HEK293T (cell line): ENCODE results near the gene ZNF70.

Experiments used
- CTBP1 ChIP-seq: fragments of 450-650 bp; IDR thresholded peaks from 2 replicates; pipeline ENCODE4 v1.6.1; 2016; ENCODE audit warnings: borderline replicate concordance
- FOXM1 ChIP-seq: fragments of 450-650 bp; IDR thresholded peaks from 2 replicates; pipeline ENCODE4 v1.6.1; 2017; ENCODE audit warnings: mild to moderate bottlenecking, borderline replicate concordance
- LEF1 ChIP-seq: fragments of 450-650 bp; IDR thresholded peaks from 2 replicates; pipeline ENCODE4 v1.6.1; 2017; ENCODE audit warnings: mild to moderate bottlenecking, borderline replicate concordance
- SP1 ChIP-seq: fragments of 450-650 bp; IDR thresholded peaks from 2 replicates; pipeline ENCODE4 v1.6.1; 2017

DNA sequence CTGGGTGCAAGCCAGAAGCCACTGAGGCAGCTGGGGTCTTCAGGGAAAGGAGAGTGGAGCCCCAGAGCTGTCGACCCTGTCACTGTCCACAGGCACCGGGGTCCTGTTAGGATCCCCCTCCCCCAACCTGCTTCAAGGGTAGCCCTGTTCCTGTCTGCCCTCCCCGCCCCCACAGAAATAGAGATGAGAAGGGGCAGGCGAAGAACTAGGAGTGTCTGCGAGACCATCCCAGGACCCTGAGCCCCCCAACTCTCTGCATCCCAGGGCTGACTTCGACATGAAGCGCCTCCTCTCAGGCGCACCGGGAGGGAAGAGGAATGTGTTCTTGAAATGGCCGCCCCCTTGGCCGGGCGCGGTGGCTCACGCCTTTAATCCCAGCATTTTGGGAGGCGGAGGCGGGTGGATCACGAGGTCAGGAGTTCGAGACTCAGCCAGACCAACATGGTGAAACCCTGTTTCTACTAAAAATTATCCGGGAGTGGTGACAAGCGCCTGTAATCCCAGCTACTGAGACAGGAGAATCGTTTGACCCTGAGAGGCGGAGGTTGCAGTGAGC lies 607 bp upstream of the ZNF70 start:
- TF ChIP-seq LEF1 (no peak), SP1 (no peak), FOXM1 (no peak), CTBP1 (no peak)
